Activated gamma-delta T cell (primary cell): ENCODE measurements around the gene TPST1.
"Not testable (repeated sequence)": the region's sequence is repeated elsewhere in the genome, so short reads cannot be mapped to it uniquely, and the experiment has no call there.

Source experiments
- DNase-seq: peaks from one replicate; lab custom pipeline; 2025; lab: John Stamatoyannopoulos, UW

TPST1 gene

GRCh38 chr7:66379542-66380160 is 174.5 kb downstream of the TPST1 start:
- no peak for DNase-seq

GRCh38 chr7:66380272-66380888 is 175.2 kb downstream of the TPST1 start:
- DNase-seq: no peak

- DNase-seq: not testable (repeated sequence)
Measured at GRCh38 chr7:66382182-66382923, 177.2 kb downstream of the TPST1 start.

- not testable (repeated sequence) for DNase-seq
Measured at GRCh38 chr7:66385191-66385905, 180.2 kb downstream of the TPST1 start.

GRCh38 chr7:66395128-66395571 is 190.0 kb downstream of the TPST1 start:
- DNase-seq: not testable (repeated sequence)

GRCh38 chr7:66396052-66396451 is 190.9 kb downstream of the TPST1 start:
- not testable (repeated sequence) for DNase-seq

- not testable (repeated sequence) for DNase-seq
Measured at GRCh38 chr7:66398841-66399240, 193.7 kb downstream of the TPST1 start.

GRCh38 chr7:66399566-66399965 is 194.4 kb downstream of the TPST1 start:
- no peak for DNase-seq

- DNase-seq: no peak
Measured at GRCh38 chr7:66400400-66400799, 195.3 kb downstream of the TPST1 start.

- not testable (repeated sequence) for DNase-seq
Measured at GRCh38 chr7:66401126-66401525, 196.0 kb downstream of the TPST1 start.

- DNase-seq: not testable (repeated sequence)
Measured at GRCh38 chr7:66401932-66402331, 196.8 kb downstream of the TPST1 start.

- no peak for DNase-seq
Measured at GRCh38 chr7:66403564-66403963, 198.4 kb downstream of the TPST1 start.

- no peak for DNase-seq
Measured at GRCh38 chr7:66409493-66409892, 204.4 kb downstream of the TPST1 start.
